ENCODE results near the gene CCNY.

The CCNY gene

GRCh38 chr10:35600193-35600592, 263.9 kb downstream of the CCNY start:
- DNase-seq, result no peak

GRCh38 chr10:35605191-35605590, 268.9 kb downstream of the CCNY start, which contains the start of gene GJD4:
Gene GJD4 (plus strand): TSS chr10:35605341. CDS start chr10:35605568, 227 bp downstream.
- no peak for DNase-seq

GRCh38 chr10:35606430-35606829, 270.1 kb downstream of the CCNY start:
- DNase-seq, result no peak

DNA sequence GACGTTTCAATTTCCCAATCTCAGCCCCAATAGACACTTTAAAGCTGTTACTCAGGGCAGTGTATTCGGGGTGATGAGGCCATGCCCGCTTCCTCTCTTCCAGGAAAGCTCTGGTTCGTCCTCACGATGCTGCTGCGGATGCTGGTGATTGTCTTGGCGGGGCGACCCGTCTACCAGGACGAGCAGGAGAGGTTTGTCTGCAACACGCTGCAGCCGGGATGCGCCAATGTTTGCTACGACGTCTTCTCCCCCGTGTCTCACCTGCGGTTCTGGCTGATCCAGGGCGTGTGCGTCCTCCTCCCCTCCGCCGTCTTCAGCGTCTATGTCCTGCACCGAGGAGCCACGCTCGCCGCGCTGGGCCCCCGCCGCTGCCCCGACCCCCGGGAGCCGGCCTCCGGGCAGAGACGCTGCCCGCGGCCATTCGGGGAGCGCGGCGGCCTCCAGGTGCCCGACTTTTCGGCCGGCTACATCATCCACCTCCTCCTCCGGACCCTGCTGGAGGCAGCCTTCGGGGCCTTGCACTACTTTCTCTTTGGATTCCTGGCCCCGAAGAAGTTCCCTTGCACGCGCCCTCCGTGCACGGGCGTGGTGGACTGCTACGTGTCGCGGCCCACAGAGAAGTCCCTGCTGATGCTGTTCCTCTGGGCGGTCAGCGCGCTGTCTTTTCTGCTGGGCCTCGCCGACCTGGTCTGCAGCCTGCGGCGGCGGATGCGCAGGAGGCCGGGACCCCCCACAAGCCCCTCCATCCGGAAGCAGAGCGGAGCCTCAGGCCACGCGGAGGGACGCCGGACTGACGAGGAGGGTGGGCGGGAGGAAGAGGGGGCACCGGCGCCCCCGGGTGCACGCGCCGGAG, 271.4 kb downstream of the CCNY start:
- DNase-seq, result no peak

DNA sequence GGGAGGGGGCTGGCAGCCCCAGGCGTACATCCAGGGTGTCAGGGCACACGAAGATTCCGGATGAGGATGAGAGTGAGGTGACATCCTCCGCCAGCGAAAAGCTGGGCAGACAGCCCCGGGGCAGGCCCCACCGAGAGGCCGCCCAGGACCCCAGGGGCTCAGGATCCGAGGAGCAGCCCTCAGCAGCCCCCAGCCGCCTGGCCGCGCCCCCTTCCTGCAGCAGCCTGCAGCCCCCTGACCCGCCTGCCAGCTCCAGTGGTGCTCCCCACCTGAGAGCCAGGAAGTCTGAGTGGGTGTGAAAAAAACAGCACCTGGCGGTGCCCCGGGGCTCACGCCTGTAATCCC, 272.0 kb downstream of the CCNY start:
- DNase-seq, result no peak

- DNase-seq, result no peak
Measured at GRCh38 chr10:35611750-35612149, 275.4 kb downstream of the CCNY start.

DNA sequence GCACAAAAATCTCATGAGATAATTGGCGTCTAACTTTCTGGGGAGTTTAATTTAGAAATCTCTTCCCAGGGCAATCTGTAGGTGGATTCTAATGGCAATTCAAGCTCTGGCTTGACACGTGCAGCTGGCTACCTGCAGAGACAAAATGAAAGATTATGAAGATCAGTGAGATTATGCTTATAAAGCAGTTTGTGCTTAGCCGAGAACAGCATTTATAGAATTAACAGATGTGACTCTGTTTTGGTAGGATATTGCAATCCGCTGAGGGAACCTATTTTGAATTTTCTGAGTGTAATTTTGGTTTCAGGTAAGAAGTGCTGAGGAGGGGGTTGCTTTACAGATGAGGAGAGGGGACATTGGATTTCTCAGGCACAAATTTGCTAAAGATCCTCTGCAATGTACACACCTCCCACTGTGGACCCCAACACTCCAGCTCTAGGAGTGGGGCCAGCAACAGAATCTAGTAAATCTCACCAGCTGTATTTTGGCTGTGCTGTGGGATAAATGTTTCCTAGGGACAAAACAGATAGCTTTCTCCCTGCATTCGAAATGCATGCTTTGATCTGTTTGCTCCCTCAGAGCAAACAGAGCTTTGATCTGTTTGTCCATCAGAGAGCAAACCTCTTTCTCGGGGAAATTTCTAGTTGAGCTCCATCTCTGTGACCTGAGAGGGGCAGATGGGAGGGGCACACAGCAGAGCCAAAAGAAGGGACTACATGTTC, 276.2 kb downstream of the CCNY start:
- DNase-seq, result no peak

DNA sequence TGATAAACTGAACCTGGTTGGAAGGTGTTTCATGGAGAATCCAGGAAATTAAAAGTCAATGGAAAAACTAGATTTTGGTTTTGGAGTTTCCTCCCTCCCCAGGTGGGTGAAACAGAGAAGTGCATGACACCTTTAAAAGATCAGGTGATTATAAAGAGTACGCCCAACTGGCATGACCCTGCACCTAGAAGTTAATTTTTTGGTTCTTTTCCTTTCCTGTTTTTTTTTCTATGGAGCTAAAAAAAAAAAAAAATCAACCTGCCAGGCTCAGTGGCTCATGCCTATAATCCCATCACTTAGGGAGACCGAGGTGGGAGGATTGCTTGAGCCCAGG, 276.8 kb downstream of the CCNY start:
- DNase-seq, result no peak

- DNase-seq, result no peak
Measured at GRCh38 chr10:35613597-35614226, 277.4 kb downstream of the CCNY start.

DNA sequence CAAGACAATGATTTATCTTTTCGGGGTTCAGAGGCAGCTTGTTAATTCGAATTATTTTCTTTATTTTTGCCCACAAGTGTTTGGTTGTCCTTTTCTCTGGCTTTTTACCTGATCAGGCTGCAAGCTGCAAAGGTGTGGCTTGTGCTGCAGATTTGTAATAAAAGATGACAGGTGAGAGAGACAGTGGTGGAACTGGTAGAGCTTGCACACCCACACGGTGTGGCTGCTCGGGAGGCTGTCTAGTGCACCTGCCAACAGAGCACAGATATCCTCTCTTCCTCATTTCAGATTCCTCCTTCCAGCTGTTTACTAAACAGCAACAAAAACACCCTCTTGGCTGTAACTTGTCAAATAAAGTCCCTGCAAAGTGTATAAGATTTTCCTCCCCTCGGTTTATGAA, 278.0 kb downstream of the CCNY start:
- DNase-seq, result no peak
